Osteoblast (primary cell): ENCODE data around the gene OR52I1. TPM values are rescaled to one million over a fixed set of nuclear protein-coding genes. Genes with fewer than 3 reads are reported as not detected.

Experiments
- DNase-seq: peaks from one replicate; pipeline ENCODE4 v3.0.0; 2011; ENCODE audit warnings: low spot score, mixed read lengths; ENCODE audit not compliant: insufficient read length; ENCODE audit errors: missing footprints
- H2AFZ ChIP-seq: 2 replicates; pipeline ENCODE4 v1.6.0; 2011; ENCODE audit warnings: mild to moderate bottlenecking, low read length
- H3K27ac ChIP-seq: 2 replicates; pipeline ENCODE4 v1.5.1; 2011; ENCODE audit warnings: mild to moderate bottlenecking, low read depth, low read length, moderate library complexity
- H3K27me3 ChIP-seq: 2 replicates; pipeline ENCODE4 v1.6.0; 2012; ENCODE audit warnings: mild to moderate bottlenecking, control low read depth, inconsistent platforms, low read length, moderate library complexity; ENCODE audit not compliant: insufficient read depth
- H3K36me3 ChIP-seq: 2 replicates; pipeline ENCODE4 v1.5.1; 2011; ENCODE audit warnings: mild to moderate bottlenecking, low read length, control low read depth, moderate library complexity; ENCODE audit not compliant: insufficient read depth
- H3K4me1 ChIP-seq: 2 replicates; pipeline ENCODE4 v1.5.1; 2011; ENCODE audit warnings: mild to moderate bottlenecking, low read length, control low read depth, moderate library complexity; ENCODE audit not compliant: insufficient read depth
- H3K4me2 ChIP-seq: 2 replicates; pipeline ENCODE4 v1.6.0; 2011; ENCODE audit warnings: mild to moderate bottlenecking, low read length; ENCODE audit not compliant: insufficient read depth
- H3K4me3 ChIP-seq: fragments of 200-600 bp; sonication (generic); 3 replicates; pipeline ENCODE4 v1.5.1; 2012; ENCODE audit warnings: mild to moderate bottlenecking, low read length, inconsistent platforms; ENCODE audit not compliant: insufficient read depth
- H3K79me2 ChIP-seq: 2 replicates; pipeline ENCODE4 v1.6.0; 2012; ENCODE audit warnings: mild to moderate bottlenecking, low read length, control low read depth, inconsistent platforms; ENCODE audit not compliant: insufficient read depth
- H3K9me3 ChIP-seq: 2 replicates; pipeline ENCODE4 v1.5.1; 2011; ENCODE audit warnings: low read depth, low read length, control low read depth
- H4K20me1 ChIP-seq: 2 replicates; pipeline ENCODE4 v1.6.0; 2012; ENCODE audit warnings: mild to moderate bottlenecking, low read length, control low read depth; ENCODE audit not compliant: insufficient read depth
- total RNA-seq: library from RNA; depleted of rRNA; stranded (reverse); fragments of >200 nt; gene quantifications from 2 replicates; pipeline ENCODE4 v1.2.3, GENCODE V29; 2012
- TF ChIP-seq, protein P1 (sequence below): IDR thresholded peaks from 2 replicates; pipeline ENCODE4 v1.5.1; 2011; ENCODE audit warnings: mild to moderate bottlenecking, low read depth, low read length, moderate library complexity; ENCODE audit errors: extremely low read depth

The OR52I1 gene
- total RNA-seq, 1 donor, result not detected

DNA sequence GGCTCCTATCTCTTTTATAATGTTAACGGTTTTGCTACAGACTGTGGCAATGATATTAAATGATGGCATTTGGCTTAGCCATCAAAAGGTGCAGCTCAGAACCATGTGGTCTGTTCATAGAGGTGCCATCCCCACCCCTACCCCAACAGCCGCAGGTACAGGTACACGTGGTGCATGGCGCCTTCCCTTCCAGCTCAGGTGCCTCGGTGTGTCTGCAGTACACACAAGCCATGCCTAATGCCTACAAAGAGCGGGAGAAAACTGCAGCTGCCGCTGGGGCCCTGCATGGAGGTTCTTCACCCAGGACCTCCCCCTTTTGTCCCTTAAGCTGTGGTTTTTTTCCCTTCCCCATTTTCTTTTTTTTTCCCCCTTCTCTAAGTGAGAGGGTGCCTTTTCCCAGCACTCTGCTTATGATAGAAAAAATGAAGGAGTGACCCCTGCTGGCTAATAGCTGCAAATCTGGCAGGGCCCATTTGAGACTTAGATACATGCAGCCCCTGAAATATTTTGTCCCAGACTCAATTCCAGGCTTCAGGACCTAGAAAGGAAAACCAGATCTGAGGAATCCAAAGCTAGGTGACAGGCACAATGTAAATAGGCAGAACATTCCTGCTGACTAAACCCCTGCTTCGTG, 42.4 kb upstream of the OR52I1 start:
- DNase-seq, result peak; percentile 22
- no peak overlapping the region for H3K27ac ChIP-seq
- TF ChIP-seq, protein P1, sequence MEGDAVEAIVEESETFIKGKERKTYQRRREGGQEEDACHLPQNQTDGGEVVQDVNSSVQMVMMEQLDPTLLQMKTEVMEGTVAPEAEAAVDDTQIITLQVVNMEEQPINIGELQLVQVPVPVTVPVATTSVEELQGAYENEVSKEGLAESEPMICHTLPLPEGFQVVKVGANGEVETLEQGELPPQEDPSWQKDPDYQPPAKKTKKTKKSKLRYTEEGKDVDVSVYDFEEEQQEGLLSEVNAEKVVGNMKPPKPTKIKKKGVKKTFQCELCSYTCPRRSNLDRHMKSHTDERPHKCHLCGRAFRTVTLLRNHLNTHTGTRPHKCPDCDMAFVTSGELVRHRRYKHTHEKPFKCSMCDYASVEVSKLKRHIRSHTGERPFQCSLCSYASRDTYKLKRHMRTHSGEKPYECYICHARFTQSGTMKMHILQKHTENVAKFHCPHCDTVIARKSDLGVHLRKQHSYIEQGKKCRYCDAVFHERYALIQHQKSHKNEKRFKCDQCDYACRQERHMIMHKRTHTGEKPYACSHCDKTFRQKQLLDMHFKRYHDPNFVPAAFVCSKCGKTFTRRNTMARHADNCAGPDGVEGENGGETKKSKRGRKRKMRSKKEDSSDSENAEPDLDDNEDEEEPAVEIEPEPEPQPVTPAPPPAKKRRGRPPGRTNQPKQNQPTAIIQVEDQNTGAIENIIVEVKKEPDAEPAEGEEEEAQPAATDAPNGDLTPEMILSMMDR, result peak; percentile 37
- H3K4me3 ChIP-seq, result no peak overlapping the region
- H3K4me1 ChIP-seq, result no peaks in the 10 kb centered on the region
- H3K27me3 ChIP-seq, result no peaks in the 10 kb centered on the region
- no peaks in the 10 kb centered on the region for H4K20me1 ChIP-seq
- no peak overlapping the region for H3K4me2 ChIP-seq
- H2AFZ ChIP-seq, result no peak overlapping the region
- no peaks in the 10 kb centered on the region for H3K36me3 ChIP-seq
- H3K79me2 ChIP-seq, result no peaks in the 10 kb centered on the region
- H3K9me3 ChIP-seq, result no peaks in the 10 kb centered on the region

- no peaks in the 10 kb centered on the region for H4K20me1 ChIP-seq
- DNase-seq, result no peak
- H3K4me1 ChIP-seq, result no peaks in the 10 kb centered on the region
- no peaks in the 10 kb centered on the region for H3K36me3 ChIP-seq
- H2AFZ ChIP-seq, result no peak overlapping the region
- no peak overlapping the region for H3K27ac ChIP-seq
- no peaks in the 10 kb centered on the region for H3K27me3 ChIP-seq
- TF ChIP-seq, protein P1, result no peak
- no peaks in the 10 kb centered on the region for H3K79me2 ChIP-seq
- H3K4me2 ChIP-seq, result no peak overlapping the region
- H3K4me3 ChIP-seq, result no peak overlapping the region
- no peaks in the 10 kb centered on the region for H3K9me3 ChIP-seq
Observed at GRCh38 chr11:4559527-4560440, 34.1 kb upstream of the OR52I1 start.

GRCh38 chr11:4560467-4560866, 33.4 kb upstream of the OR52I1 start:
- H2AFZ ChIP-seq, result no peak overlapping the region
- no peaks in the 10 kb centered on the region for H4K20me1 ChIP-seq
- H3K9me3 ChIP-seq, result no peaks in the 10 kb centered on the region
- H3K4me2 ChIP-seq, result no peak overlapping the region
- no peak for DNase-seq
- H3K4me1 ChIP-seq, result no peaks in the 10 kb centered on the region
- H3K4me3 ChIP-seq, result no peak overlapping the region
- H3K36me3 ChIP-seq, result no peaks in the 10 kb centered on the region
- no peaks in the 10 kb centered on the region for H3K79me2 ChIP-seq
- no peak overlapping the region for H3K27ac ChIP-seq
- H3K27me3 ChIP-seq, result no peaks in the 10 kb centered on the region
- TF ChIP-seq, protein P1, result no peak

DNA sequence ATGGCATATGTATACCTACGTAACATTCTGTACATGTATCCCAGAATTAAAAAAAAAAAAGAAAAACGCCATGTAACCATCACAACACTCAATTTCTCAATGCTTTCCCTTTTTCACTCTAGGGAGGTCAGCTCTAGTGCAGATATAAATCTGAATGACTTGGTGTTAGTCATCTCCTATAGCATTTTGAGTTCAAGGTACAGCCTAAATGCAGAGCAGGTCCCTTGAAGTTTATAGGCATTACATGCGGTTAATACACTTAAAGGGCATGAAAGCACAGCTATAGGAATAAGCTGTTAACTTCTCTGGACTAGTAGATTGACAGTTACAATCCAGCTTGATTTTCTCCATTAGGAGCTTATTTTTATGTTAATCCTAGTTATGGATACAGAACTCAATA, 28.5 kb upstream of the OR52I1 start:
- H2AFZ ChIP-seq, result no peak overlapping the region
- no peaks in the 10 kb centered on the region for H3K9me3 ChIP-seq
- no peaks in the 10 kb centered on the region for H3K36me3 ChIP-seq
- H3K4me2 ChIP-seq, result no peak overlapping the region
- no peak overlapping the region for H3K4me3 ChIP-seq
- H3K27ac ChIP-seq, result no peak overlapping the region
- H3K4me1 ChIP-seq, result no peaks in the 10 kb centered on the region
- no peaks in the 10 kb centered on the region for H3K27me3 ChIP-seq
- TF ChIP-seq, protein P1, result no peak
- no peaks in the 10 kb centered on the region for H4K20me1 ChIP-seq
- H3K79me2 ChIP-seq, result no peaks in the 10 kb centered on the region
- DNase-seq, result no peak
